Measurements from ENCODE around the gene NXN. TPM values are rescaled to one million over a fixed set of nuclear protein-coding genes. Genes with fewer than 3 reads are reported as not detected.

The NXN gene
- polyA plus RNA-seq (2013), result 1.4 TPM

- Histone ChIP-seq H3K27ac (ENCODE audit: insufficient read depth in 1 of 2, low read depth in 1 of 2, low read length in 2 of 2, poor library complexity in 1 of 2, severe bottlenecking in 2 of 2) (no peak within 1 kb of the TSS), H3K36me3 (ENCODE audit: control insufficient read depth in 4 of 4, insufficient read depth in 4 of 4, low read length in 3 of 4) (no peaks in the 10 kb centered on the region), H3K27me3 (replicated peaks in 2 of 5; ENCODE audit: control insufficient read depth in 4 of 5, insufficient read depth in 5 of 5, low read length in 4 of 5) (peaks cover 17 to 39% (median 20%) of the 10 kb centered on the region in 5 experiments), H3K4me1 (ENCODE audit: control extremely low read depth in 1 of 4, control insufficient read depth in 4 of 4, insufficient read depth in 4 of 4, low read length in 3 of 4) (peaks cover 0 to 19% (median 13%) of the 10 kb centered on the region in 4 experiments), H3K4me3 (ENCODE audit: control insufficient read depth in 1 of 7, extremely low read depth in 1 of 7, insufficient read depth in 4 of 7, low read depth in 2 of 7, low read length in 6 of 7) (peak within 1 kb of the TSS; percentile 27 to 80 (median 63)), H3K9me3 (ENCODE audit: control extremely low read depth in 1 of 5, control insufficient read depth in 4 of 5, insufficient read depth in 2 of 5, low read depth in 1 of 5, low read length in 4 of 5) (no peaks in the 10 kb centered on the region)
- ChIA-PET CTCF (interaction anchor here (1.0 to 8.4 kb wide), 12 partner anchors 14 to 835 kb away, joined by 3 to 38 read pairs (median 9); partner anchors contain the start of genes GLOD4, MRM3 and TIMM22), POLR2A (interaction anchor here (1.1 to 1.6 kb wide), 2 partner anchors 184 to 185 kb away, joined by 4 to 5 read pairs; no protein-coding TSS in a partner anchor)
- peak; percentile 55 to 74 (median 73) for DNase-seq
- whole genome bisulfite sequencing (ENCODE audit: insufficient coverage), result under 1% methylated on average over 53 of the region's 94 CpGs
Measured at GRCh38 chr17:979539-980405, at the start of gene NXN. Gene NXN (minus strand): TSS chr17:979776.

- H3K36me3 ChIP-seq (ENCODE audit: control insufficient read depth in 4 of 4, insufficient read depth in 4 of 4, low read length in 3 of 4), result peaks cover 0 to 27% (median 2%) of the 10 kb centered on the region in 4 experiments
- H3K27ac ChIP-seq (ENCODE audit: insufficient read depth in 1 of 2, low read depth in 1 of 2, low read length in 2 of 2, poor library complexity in 1 of 2, severe bottlenecking in 2 of 2), result no peak overlapping the region
- H3K27me3 ChIP-seq (replicated peaks in 2 of 5; ENCODE audit: control insufficient read depth in 4 of 5, insufficient read depth in 5 of 5, low read length in 4 of 5), result no peaks in the 10 kb centered on the region
- 99% methylated on average over 9 of the region's 9 CpGs for WGBS (ENCODE audit: insufficient coverage)
- ChIA-PET CTCF (no interaction called here), POLR2A (no interaction called here)
- no peak overlapping the region for H3K4me3 ChIP-seq (ENCODE audit: control insufficient read depth in 1 of 7, extremely low read depth in 1 of 7, insufficient read depth in 4 of 7, low read depth in 2 of 7, low read length in 6 of 7)
- no peak for DNase-seq
- peaks cover 0 to under 1% (median 0%) of the 10 kb centered on the region in 4 experiments for H3K4me1 ChIP-seq (ENCODE audit: control extremely low read depth in 1 of 4, control insufficient read depth in 4 of 4, insufficient read depth in 4 of 4, low read length in 3 of 4)
- no peaks in the 10 kb centered on the region for H3K9me3 ChIP-seq (ENCODE audit: control extremely low read depth in 1 of 5, control insufficient read depth in 4 of 5, insufficient read depth in 2 of 5, low read depth in 1 of 5, low read length in 4 of 5)
Measured at GRCh38 chr17:1027044-1027443, 47.5 kb upstream of the NXN start.

- no peak overlapping the region for H3K27ac ChIP-seq (ENCODE audit: insufficient read depth in 1 of 2, low read depth in 1 of 2, low read length in 2 of 2, poor library complexity in 1 of 2, severe bottlenecking in 2 of 2)
- CTCF ChIA-PET, result no interaction called here
- POLR2A ChIA-PET, result interaction anchor here (0.6 kb wide), 1 partner anchor 47 kb away, joined by 3 read pairs; no protein-coding TSS in a partner anchor
Measured at GRCh38 chr17:1026599-1026975, 47.0 kb upstream of the NXN start.

GRCh38 chr17:1025733-1026598 is 46.4 kb upstream of the NXN start:
- no peaks in the 10 kb centered on the region for H3K9me3 ChIP-seq (ENCODE audit: control extremely low read depth in 1 of 5, control insufficient read depth in 4 of 5, insufficient read depth in 2 of 5, low read depth in 1 of 5, low read length in 4 of 5)
- H3K27me3 ChIP-seq (replicated peaks in 2 of 5; ENCODE audit: control insufficient read depth in 4 of 5, insufficient read depth in 5 of 5, low read length in 4 of 5), result no peaks in the 10 kb centered on the region
- ChIA-PET POLR2A (interaction anchor here (0.6 kb wide), 1 partner anchor 47 kb away, joined by 3 read pairs; no protein-coding TSS in a partner anchor), CTCF (no interaction called here)
- no peaks in the 10 kb centered on the region for H3K4me1 ChIP-seq (ENCODE audit: control extremely low read depth in 1 of 4, control insufficient read depth in 4 of 4, insufficient read depth in 4 of 4, low read length in 3 of 4)
- DNase-seq, result no peak
- H3K4me3 ChIP-seq (ENCODE audit: control insufficient read depth in 1 of 7, extremely low read depth in 1 of 7, insufficient read depth in 4 of 7, low read depth in 2 of 7, low read length in 6 of 7), result no peak overlapping the region
- 98% methylated on average over 27 of the region's 30 CpGs for WGBS (ENCODE audit: insufficient coverage)
- peaks cover 0 to 30% (median 2%) of the 10 kb centered on the region in 4 experiments for H3K36me3 ChIP-seq (ENCODE audit: control insufficient read depth in 4 of 4, insufficient read depth in 4 of 4, low read length in 3 of 4)
- H3K27ac ChIP-seq (ENCODE audit: insufficient read depth in 1 of 2, low read depth in 1 of 2, low read length in 2 of 2, poor library complexity in 1 of 2, severe bottlenecking in 2 of 2), result no peak overlapping the region

More at GRCh38 chr17:1026599-1026975, 47.0 kb upstream of the NXN start:
- H3K4me3 ChIP-seq (ENCODE audit: control insufficient read depth in 1 of 7, extremely low read depth in 1 of 7, insufficient read depth in 4 of 7, low read depth in 2 of 7, low read length in 6 of 7), result no peak overlapping the region
- DNase-seq, result no peak
- no peaks in the 10 kb centered on the region for H3K4me1 ChIP-seq (ENCODE audit: control extremely low read depth in 1 of 4, control insufficient read depth in 4 of 4, insufficient read depth in 4 of 4, low read length in 3 of 4)
- no peaks in the 10 kb centered on the region for H3K9me3 ChIP-seq (ENCODE audit: control extremely low read depth in 1 of 5, control insufficient read depth in 4 of 5, insufficient read depth in 2 of 5, low read depth in 1 of 5, low read length in 4 of 5)
- peaks cover 0 to 27% (median 2%) of the 10 kb centered on the region in 4 experiments for H3K36me3 ChIP-seq (ENCODE audit: control insufficient read depth in 4 of 4, insufficient read depth in 4 of 4, low read length in 3 of 4)
- no peaks in the 10 kb centered on the region for H3K27me3 ChIP-seq (replicated peaks in 2 of 5; ENCODE audit: control insufficient read depth in 4 of 5, insufficient read depth in 5 of 5, low read length in 4 of 5)
- 97% methylated on average over 10 of the region's 10 CpGs for WGBS (ENCODE audit: insufficient coverage)

GRCh38 chr17:1024076-1024475 is 44.5 kb upstream of the NXN start:
- no peak for DNase-seq
- CTCF ChIA-PET, result interaction anchor here (1.5 kb wide), 1 partner anchor 32 kb away, joined by 3 read pairs; no protein-coding TSS in a partner anchor
- peaks cover 0 to 37% (median 1%) of the 10 kb centered on the region in 4 experiments for H3K36me3 ChIP-seq (ENCODE audit: control insufficient read depth in 4 of 4, insufficient read depth in 4 of 4, low read length in 3 of 4)
- no peak overlapping the region for H3K4me3 ChIP-seq (ENCODE audit: control insufficient read depth in 1 of 7, extremely low read depth in 1 of 7, insufficient read depth in 4 of 7, low read depth in 2 of 7, low read length in 6 of 7)
- H3K27me3 ChIP-seq (replicated peaks in 2 of 5; ENCODE audit: control insufficient read depth in 4 of 5, insufficient read depth in 5 of 5, low read length in 4 of 5), result no peaks in the 10 kb centered on the region
- H3K27ac ChIP-seq (ENCODE audit: insufficient read depth in 1 of 2, low read depth in 1 of 2, low read length in 2 of 2, poor library complexity in 1 of 2, severe bottlenecking in 2 of 2), result no peak overlapping the region
- H3K9me3 ChIP-seq (ENCODE audit: control extremely low read depth in 1 of 5, control insufficient read depth in 4 of 5, insufficient read depth in 2 of 5, low read depth in 1 of 5, low read length in 4 of 5), result no peaks in the 10 kb centered on the region
- POLR2A ChIA-PET, result no interaction called here
- WGBS (ENCODE audit: insufficient coverage), result 97% methylated on average over 27 of the region's 27 CpGs
- H3K4me1 ChIP-seq (ENCODE audit: control extremely low read depth in 1 of 4, control insufficient read depth in 4 of 4, insufficient read depth in 4 of 4, low read length in 3 of 4), result no peaks in the 10 kb centered on the region

GRCh38 chr17:1022278-1023024 is 42.9 kb upstream of the NXN start:
- ChIA-PET POLR2A (interaction anchor here (0.7 kb wide), 1 partner anchor 1887 kb away, joined by 3 read pairs; no protein-coding TSS in a partner anchor), CTCF (no interaction called here)
- DNase-seq, result no peak
- no peak overlapping the region for H3K27ac ChIP-seq (ENCODE audit: insufficient read depth in 1 of 2, low read depth in 1 of 2, low read length in 2 of 2, poor library complexity in 1 of 2, severe bottlenecking in 2 of 2)
- no peaks in the 10 kb centered on the region for H3K4me1 ChIP-seq (ENCODE audit: control extremely low read depth in 1 of 4, control insufficient read depth in 4 of 4, insufficient read depth in 4 of 4, low read length in 3 of 4)
- no peak overlapping the region for H3K4me3 ChIP-seq (ENCODE audit: control insufficient read depth in 1 of 7, extremely low read depth in 1 of 7, insufficient read depth in 4 of 7, low read depth in 2 of 7, low read length in 6 of 7)
- H3K27me3 ChIP-seq (replicated peaks in 2 of 5; ENCODE audit: control insufficient read depth in 4 of 5, insufficient read depth in 5 of 5, low read length in 4 of 5), result no peaks in the 10 kb centered on the region
- peaks cover 0 to 33% (median 0%) of the 10 kb centered on the region in 4 experiments for H3K36me3 ChIP-seq (ENCODE audit: control insufficient read depth in 4 of 4, insufficient read depth in 4 of 4, low read length in 3 of 4)
- no peaks in the 10 kb centered on the region for H3K9me3 ChIP-seq (ENCODE audit: control extremely low read depth in 1 of 5, control insufficient read depth in 4 of 5, insufficient read depth in 2 of 5, low read depth in 1 of 5, low read length in 4 of 5)
- WGBS (ENCODE audit: insufficient coverage), result 99% methylated on average over 25 of the region's 32 CpGs

Data from common myeloid progenitor, CD34-positive (primary cell).